GF-D8 (cell line): Measurements from ENCODE around the gene UBQLN4.
"Not testable (repeated sequence)": the region's sequence is repeated elsewhere in the genome, so short reads cannot be mapped to it uniquely, and the experiment has no call there.

ENCODE experiments used
- DNase-seq: peaks from one replicate; lab custom pipeline; 2025; lab: John Stamatoyannopoulos, UW

UBQLN4 gene

GRCh38 chr1:156081180-156081916 lies 27.8 kb upstream of the UBQLN4 start:
- no peak for DNase-seq

GRCh38 chr1:156080863-156081179 lies 27.2 kb upstream of the UBQLN4 start:
- DNase-seq, result no peak

- no peak for DNase-seq
Measured at GRCh38 chr1:156080241-156080862, 26.8 kb upstream of the UBQLN4 start.

- DNase-seq, result no peak
Measured at GRCh38 chr1:156079762-156080161, 26.2 kb upstream of the UBQLN4 start.

GRCh38 chr1:156078728-156079127 lies 25.1 kb upstream of the UBQLN4 start:
- no peak for DNase-seq

GRCh38 chr1:156077430-156077760 lies 23.8 kb upstream of the UBQLN4 start:
- no peak for DNase-seq

- DNase-seq, result no peak
Measured at GRCh38 chr1:156076609-156077429, 23.2 kb upstream of the UBQLN4 start.

GRCh38 chr1:156075775-156076204 lies 22.2 kb upstream of the UBQLN4 start:
- no peak for DNase-seq

- DNase-seq, result no peak
Measured at GRCh38 chr1:156075162-156075561, 21.6 kb upstream of the UBQLN4 start.

GRCh38 chr1:156074661-156075060 lies 21.1 kb upstream of the UBQLN4 start:
- no peak for DNase-seq

- no peak for DNase-seq
Measured at GRCh38 chr1:156073740-156074139, 20.1 kb upstream of the UBQLN4 start.

- DNase-seq, result no peak
Measured at GRCh38 chr1:156073110-156073687, 19.6 kb upstream of the UBQLN4 start.

GRCh38 chr1:156072251-156072650 lies 18.7 kb upstream of the UBQLN4 start:
- DNase-seq, result no peak

- DNase-seq, result not testable (repeated sequence)
Measured at GRCh38 chr1:156071332-156071816, 17.8 kb upstream of the UBQLN4 start.

- DNase-seq, result no peak
Measured at GRCh38 chr1:156070548-156070947, 16.9 kb upstream of the UBQLN4 start.

GRCh38 chr1:156069490-156070455 lies 16.2 kb upstream of the UBQLN4 start:
- DNase-seq, result no peak

GRCh38 chr1:156067262-156067661 lies 13.7 kb upstream of the UBQLN4 start:
- no peak for DNase-seq

- DNase-seq, result no peak
Measured at GRCh38 chr1:156065871-156066270, 12.3 kb upstream of the UBQLN4 start.

GRCh38 chr1:156065212-156065611 lies 11.6 kb upstream of the UBQLN4 start:
- no peak for DNase-seq

GRCh38 chr1:156064615-156065014 lies 11.0 kb upstream of the UBQLN4 start:
- no peak for DNase-seq

- no peak for DNase-seq
Measured at GRCh38 chr1:156063997-156064285, 10.3 kb upstream of the UBQLN4 start.

- no peak for DNase-seq
Measured at GRCh38 chr1:156062189-156062588, 8.6 kb upstream of the UBQLN4 start.
